Common myeloid progenitor, CD34-positive (primary cell): ENCODE data around the gene SLC16A13.

Experiments used
- CTCF ChIA-PET: fragments of 350-600 bp; sonication (Branson Sonifier 250); formaldehyde crosslinking; loops from one replicate; lab custom pipeline; 2021; ENCODE audit warnings: antibody characterized with exemption; lab: Charles Lee
- POLR2A ChIA-PET: fragments of 350-600 bp; sonication (Branson Sonifier 250); formaldehyde crosslinking; loops from one replicate; lab custom pipeline; 2021; ENCODE audit warnings: antibody characterized with exemption; lab: Charles Lee
- DNase-seq, 3 donors: peaks; one replicate each; pipeline versions ENCODE4 v3.0.0 to v3.0.0-alpha.2; 2013
- H3K27ac ChIP-seq, 2 experiments: 1 replicate in 1 of 2; 2 replicates in 1 of 2; pipeline ENCODE4 v1.7.0; 2013; ENCODE audit warnings: inconsistent platforms in 2 of 2, low read length in 2 of 2, mild to moderate bottlenecking in 2 of 2, low read depth in 1 of 2, moderate library complexity in 1 of 2; ENCODE audit not compliant: severe bottlenecking in 2 of 2, insufficient read depth in 1 of 2, poor library complexity in 1 of 2
- H3K27me3 ChIP-seq, 5 experiments: replicated peaks in 2 of 5; 1 replicate in 3 of 5; 2 replicates in 2 of 5; pipeline versions ENCODE4 v1.6.1 to v1.7.0; 2013; ENCODE audit warnings: low read length in 4 of 5, mild to moderate bottlenecking in 2 of 5, moderate library complexity in 2 of 5, inconsistent platforms in 1 of 5; ENCODE audit not compliant: insufficient read depth in 5 of 5, control insufficient read depth in 4 of 5
- H3K36me3 ChIP-seq, 4 experiments: 1 replicate in 2 of 4; 2 replicates in 2 of 4; pipeline versions ENCODE4 v1.6.1 to v1.7.0; 2013; ENCODE audit warnings: low read length in 3 of 4, control low read depth in 1 of 4, mild to moderate bottlenecking in 1 of 4; ENCODE audit not compliant: control insufficient read depth in 4 of 4, insufficient read depth in 4 of 4
- H3K4me1 ChIP-seq, 4 experiments: 1 replicate in 3 of 4; 2 replicates in 1 of 4; pipeline versions ENCODE4 v1.6.1 to v1.7.1; 2013; ENCODE audit warnings: low read length in 3 of 4, mild to moderate bottlenecking in 3 of 4, control low read depth in 1 of 4, inconsistent platforms in 1 of 4, moderate library complexity in 1 of 4; ENCODE audit not compliant: control insufficient read depth in 4 of 4, insufficient read depth in 4 of 4; ENCODE audit errors: control extremely low read depth in 1 of 4
- H3K4me3 ChIP-seq, 7 experiments: 1 replicate in 4 of 7; 2 replicates in 3 of 7; pipeline versions ENCODE4 v1.5.1 to v1.7.0; 2013; ENCODE audit warnings: mild to moderate bottlenecking in 7 of 7, low read length in 6 of 7, moderate library complexity in 6 of 7, inconsistent platforms in 2 of 7, low read depth in 2 of 7, control low read depth in 1 of 7; ENCODE audit not compliant: insufficient read depth in 4 of 7, control insufficient read depth in 1 of 7; ENCODE audit errors: extremely low read depth in 1 of 7
- H3K9me3 ChIP-seq, 5 experiments: 1 replicate in 4 of 5; 2 replicates in 1 of 5; pipeline versions ENCODE4 v1.6.1 to v1.7.1; 2013; ENCODE audit warnings: low read length in 4 of 5, mild to moderate bottlenecking in 2 of 5, inconsistent platforms in 1 of 5, low read depth in 1 of 5, moderate library complexity in 1 of 5; ENCODE audit not compliant: control insufficient read depth in 4 of 5, insufficient read depth in 2 of 5; ENCODE audit errors: control extremely low read depth in 1 of 5
- WGBS: methylation state at CpG from one replicate; pipeline ENCODE4 v1.1.5; 2013; ENCODE audit not compliant: insufficient coverage; 5-methylcytosine and 5-hydroxymethylcytosine counted together

SLC16A13 gene

DNA sequence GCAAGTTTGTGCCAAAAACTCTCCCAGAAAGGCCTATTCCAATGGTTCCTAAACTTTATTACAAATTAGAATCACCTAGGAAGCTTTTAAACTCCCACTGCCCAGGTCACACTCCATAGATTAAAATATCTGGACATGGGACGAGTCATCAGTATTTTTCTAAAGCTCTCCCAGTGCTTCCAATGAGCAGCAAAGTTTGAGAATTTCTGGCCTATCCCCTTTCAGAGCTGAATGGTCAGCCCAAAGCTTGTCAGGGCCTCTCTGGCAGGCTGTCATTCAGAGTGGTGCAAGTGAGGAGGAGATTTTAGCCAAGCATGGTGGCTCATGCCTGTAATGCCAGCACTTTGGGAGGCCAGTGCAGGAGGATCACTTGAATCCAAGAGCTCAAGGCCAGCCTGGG, 10.6 kb upstream of the SLC16A13 start:
- no peak overlapping the region for H3K27ac ChIP-seq
- ChIA-PET POLR2A (interaction anchor here (1.1 kb wide), 1 partner anchor 10 kb away, joined by 3 read pairs; the partner anchor contains the start of gene SLC16A13), CTCF (interaction anchor here (1.0 to 8.8 kb wide), 6 partner anchors 10 to 21 kb away, joined by 3 to 76 read pairs (median 6); partner anchors contain the start of genes SLC16A11 and SLC16A13)
- peaks cover 7 to 50% (median 37%) of the 10 kb centered on the region in 4 experiments for H3K4me1 ChIP-seq
- whole genome bisulfite sequencing: 100% methylated on average over 1 of the region's 1 CpG
- H3K27me3 ChIP-seq: peaks cover 0 to 3% (median 0%) of the 10 kb centered on the region in 5 experiments
- no peak overlapping the region for H3K4me3 ChIP-seq
- no peaks in the 10 kb centered on the region for H3K36me3 ChIP-seq
- H3K9me3 ChIP-seq: no peaks in the 10 kb centered on the region
- no peak for DNase-seq

- Histone ChIP-seq H3K4me1 (peaks cover 9 to 49% (median 38%) of the 10 kb centered on the region in 4 experiments), H3K36me3 (no peaks in the 10 kb centered on the region), H3K9me3 (no peaks in the 10 kb centered on the region), H3K27ac (no peak overlapping the region), H3K27me3 (peaks cover 0 to 3% (median 0%) of the 10 kb centered on the region in 5 experiments), H3K4me3 (no peak overlapping the region)
- ChIA-PET CTCF (interaction anchor here (1.0 to 1.3 kb wide), 2 partner anchors 19 to 112 kb away, joined by 3 read pairs; no protein-coding TSS in a partner anchor), POLR2A (interaction anchor here (1.2 kb wide), 1 partner anchor 9 kb away, joined by 3 read pairs; the partner anchor contains the start of gene SLC16A13)
- DNase-seq: no peak
- 99% methylated on average over 26 of the region's 29 CpGs for WGBS
These were observed 9.2 kb upstream of the SLC16A13 start for GRCh38 chr17:7026471-7027115.

GRCh38 chr17:7027335-7027734, 8.5 kb upstream of the SLC16A13 start:
- Histone ChIP-seq H3K27me3 (peaks cover 0 to 3% (median 0%) of the 10 kb centered on the region in 5 experiments), H3K27ac (no peak overlapping the region), H3K36me3 (no peaks in the 10 kb centered on the region), H3K4me3 (no peak overlapping the region), H3K9me3 (no peaks in the 10 kb centered on the region), H3K4me1 (peaks cover 9 to 47% (median 34%) of the 10 kb centered on the region in 4 experiments)
- ChIA-PET CTCF (interaction anchor here (2.7 kb wide), 1 partner anchor 113 kb away, joined by 6 read pairs; no protein-coding TSS in a partner anchor), POLR2A (no interaction called here)
- no peak for DNase-seq
- 89% methylated on average over 9 of the region's 13 CpGs for WGBS

GRCh38 chr17:7029096-7029495, 6.7 kb upstream of the SLC16A13 start:
- Histone ChIP-seq H3K4me1 (peaks cover 5 to 33% (median 23%) of the 10 kb centered on the region in 4 experiments), H3K27me3 (no peaks in the 10 kb centered on the region), H3K9me3 (no peaks in the 10 kb centered on the region), H3K27ac (peak overlapping the region; percentile 65 to 75), H3K4me3 (peak overlapping the region in 2 of 7 experiments; percentile 0 to 20), H3K36me3 (no peaks in the 10 kb centered on the region)
- ChIA-PET POLR2A (interaction anchor here (1.1 kb wide), 1 partner anchor 14 kb away, joined by 3 read pairs; a partner anchor contains a TSS), CTCF (interaction anchor here (2.0 to 2.7 kb wide), 2 partner anchors 14 to 115 kb away, joined by 6 read pairs; no protein-coding TSS in a partner anchor)
- 40% methylated on average over 1 of the region's 3 CpGs for WGBS
- no peak for DNase-seq

GRCh38 chr17:7029659-7030058, 6.2 kb upstream of the SLC16A13 start:
- CTCF ChIA-PET: interaction anchor here (2.0 to 2.7 kb wide), 2 partner anchors 14 to 115 kb away, joined by 6 read pairs; no protein-coding TSS in a partner anchor

DNA sequence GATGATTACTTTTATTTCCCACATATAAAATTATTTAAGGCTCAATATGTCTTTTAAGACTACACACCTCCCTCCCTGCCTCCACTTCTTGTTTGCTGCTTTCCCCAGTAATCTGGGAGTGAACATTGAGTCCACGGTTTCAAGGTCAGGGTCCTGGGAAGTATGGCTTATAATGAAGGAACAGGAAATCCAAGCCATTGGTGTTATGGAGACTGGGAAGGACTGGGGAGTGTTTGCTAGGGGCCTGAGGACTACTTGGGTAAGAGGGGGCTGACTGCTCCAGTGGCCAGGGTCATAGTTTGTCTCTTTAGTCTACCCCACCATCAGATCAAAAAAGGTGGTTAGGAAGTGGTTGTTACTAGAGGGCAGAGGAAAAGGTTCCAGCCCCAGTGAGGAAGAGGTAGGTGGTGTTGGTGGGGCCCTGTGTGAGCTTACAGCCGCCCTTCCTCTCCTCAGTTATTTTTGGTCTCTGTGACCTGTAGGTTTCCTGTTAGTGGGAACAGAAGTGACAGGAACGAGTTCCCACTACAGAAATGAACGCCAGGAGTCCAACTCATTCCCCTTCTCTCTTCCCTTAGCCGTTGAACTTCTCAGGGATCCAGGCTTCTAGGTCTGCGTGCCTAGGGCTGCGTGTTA, 742 bp upstream of the SLC16A13 start:
- peak overlapping the region; percentile 59 to 89 (median 76) for H3K4me3 ChIP-seq
- ChIA-PET POLR2A (interaction anchor here (0.7 to 2.1 kb wide), 6 partner anchors 9 to 275 kb away, joined by 3 to 17 read pairs (median 3); partner anchors contain the start of gene BCL6B), CTCF (interaction anchor here (0.8 to 4.9 kb wide), 6 partner anchors 10 to 124 kb away, joined by 3 to 37 read pairs (median 6); partner anchors contain the start of gene BCL6B)
- no peaks in the 10 kb centered on the region for H3K9me3 ChIP-seq
- H3K27me3 ChIP-seq: no peaks in the 10 kb centered on the region
- no peaks in the 10 kb centered on the region for H3K36me3 ChIP-seq
- WGBS: 0% methylated on average over 5 of the region's 7 CpGs
- peaks cover 9 to 38% (median 31%) of the 10 kb centered on the region in 4 experiments for H3K4me1 ChIP-seq
- DNase-seq: no peak
- H3K27ac ChIP-seq: peak overlapping the region; percentile 87 to 95

More at GRCh38 chr17:7029659-7030058, 6.2 kb upstream of the SLC16A13 start:
- H3K4me1 ChIP-seq: peaks cover 6 to 33% (median 26%) of the 10 kb centered on the region in 4 experiments
- peak; percentile 88 to 96 (median 92) for DNase-seq
- POLR2A ChIA-PET: no interaction called here
- H3K27ac ChIP-seq: peak overlapping the region; percentile 65 to 75
- no peaks in the 10 kb centered on the region for H3K9me3 ChIP-seq
- H3K36me3 ChIP-seq: no peaks in the 10 kb centered on the region
- H3K27me3 ChIP-seq: no peaks in the 10 kb centered on the region
- peak overlapping the region in 4 of 7 experiments; percentile 29 to 56 (median 40) for H3K4me3 ChIP-seq
- 15% methylated on average over 7 of the region's 8 CpGs for WGBS
